H1 (cell line): ENCODE results near the gene MORC4. TPM values are rescaled to one million over a fixed set of nuclear protein-coding genes. Genes with fewer than 3 reads are reported as not detected.

Experiments used
- CBX5 ChIP-seq: fragments of 300-800, 300-1000 bp; sonication (generic); IDR thresholded peaks from 2 replicates; pipeline ENCODE4 v1.7.1; 2016; ENCODE audit warnings: antibody characterized with exemption, low read length, low read depth
- CHD1 ChIP-seq: IDR thresholded peaks from 2 replicates; pipeline ENCODE4 v1.6.1; 2012; ENCODE audit warnings: low read depth, low read length, improper control_type of control experiment
- GTF2F1 ChIP-seq: IDR thresholded peaks from 2 replicates; pipeline ENCODE4 v1.6.1; 2012; ENCODE audit warnings: low read depth, low read length, improper control_type of control experiment, borderline replicate concordance
- POLR2A ChIP-seq, 2 experiments: IDR thresholded peaks; 1 replicate in 1 of 2; 2 replicates in 1 of 2; pipeline ENCODE4 v1.6.1; 2011; ENCODE audit warnings: low read depth in 2 of 2, low read length in 2 of 2, mild to moderate bottlenecking in 2 of 2; ENCODE audit errors: control extremely low read depth in 1 of 2
- POU5F1 ChIP-seq: IDR thresholded peaks from 2 replicates; pipeline ENCODE4 v1.6.1; 2011; ENCODE audit warnings: low read depth, mild to moderate bottlenecking, low read length, moderate library complexity
- RBBP5 ChIP-seq: IDR thresholded peaks from 2 replicates; pipeline ENCODE4 v1.7.1; 2012; ENCODE audit warnings: low read depth, mild to moderate bottlenecking, inconsistent platforms, low read length, moderate library complexity, borderline replicate concordance
- SAP30 ChIP-seq: fragments of 300-600 bp; sonication (generic); IDR thresholded peaks from 2 replicates; pipeline ENCODE4 v1.7.1; 2012; ENCODE audit warnings: low read length, moderate library complexity, mild to moderate bottlenecking, inconsistent platforms; ENCODE audit not compliant: insufficient read depth, insufficient replicate concordance
- SIX5 ChIP-seq: IDR thresholded peaks from 2 replicates; pipeline ENCODE4 v1.6.1; 2011; ENCODE audit warnings: mild to moderate bottlenecking, low read depth, low read length
- TAF7 ChIP-seq: optimal IDR thresholded peaks from 2 replicates; pipeline ENCODE3; 2011; ENCODE audit warnings: low read depth, mild to moderate bottlenecking, inconsistent platforms, low read length, moderate library complexity, borderline replicate concordance
- TBP ChIP-seq: IDR thresholded peaks from 2 replicates; pipeline ENCODE4 v1.6.1; 2011; ENCODE audit warnings: low read depth, low read length, improper control_type of control experiment
- polyA plus RNA-seq, 7 experiments: library from polyadenylated mRNA; depleted of rRNA in 3 of 7; stranded (reverse) in 5 of 7; unstranded in 2 of 7; fragments of >200 nt in 5 of 7; fragments of 200-250 nt in 2 of 7; gene quantifications; 1 replicate in 5 of 7; 2 replicates in 1 of 7; 4 replicates in 1 of 7; pipeline versions ENCODE4 v1.2.1 to v1.2.3, GENCODE V29; 2011 to 2013; ENCODE audit warnings: missing spikeins in 2 of 7, mixed read lengths in 2 of 7
- total RNA-seq: library from RNA; stranded (reverse); fragmentation: NEBNext Ultra II Directional; extraction: Animal tissue kit (Norgen Biotek cat#: 25700); gene quantifications from 2 replicates; pipeline ENCODE4 v1.2.1, GENCODE V29; 2021

The MORC4 gene
- total and polyA plus RNA-seq, 2 of the 8 experiments (the other 6 are each of a cell fraction or from before 2014, with no cell fraction given), result 1.4 to 2.5 TPM

GRCh38 chrX:106935175-106935574 lies 64.8 kb downstream of the MORC4 start (continued):
- TF ChIP-seq RBBP5 (no peak), POU5F1 (no peak), GTF2F1 (no peak), CHD1 (no peak), SAP30 (no peak), TAF7 (no peak), POLR2A (IDR thresholded peaks at IDR 0.05; ENCODE audit: control extremely low read depth in 1 of 2, low read depth in 2 of 2, low read length in 2 of 2) (no peak), CBX5 (no peak), SIX5 (no peak), TBP (no peak)
